RPMI7951 (cell line): ENCODE data around the gene CFAP300. TPM values are rescaled to one million over a fixed set of nuclear protein-coding genes. Genes with fewer than 3 reads are reported as not detected.

Source experiments
- DNase-seq: peaks from one replicate; pipeline ENCODE4 v3.0.0-alpha.2; 2012; ENCODE audit warnings: low read depth
- total RNA-seq: library from RNA; depleted of rRNA; stranded (reverse); fragments of >200 nt; shearing (Covaris generic); gene quantifications from 2 replicates; pipeline ENCODE4 v1.2.3, GENCODE V29; 2014

Gene CFAP300
- total RNA-seq, 1 experiment from 2014 or later = 1.6 TPM

DNA sequence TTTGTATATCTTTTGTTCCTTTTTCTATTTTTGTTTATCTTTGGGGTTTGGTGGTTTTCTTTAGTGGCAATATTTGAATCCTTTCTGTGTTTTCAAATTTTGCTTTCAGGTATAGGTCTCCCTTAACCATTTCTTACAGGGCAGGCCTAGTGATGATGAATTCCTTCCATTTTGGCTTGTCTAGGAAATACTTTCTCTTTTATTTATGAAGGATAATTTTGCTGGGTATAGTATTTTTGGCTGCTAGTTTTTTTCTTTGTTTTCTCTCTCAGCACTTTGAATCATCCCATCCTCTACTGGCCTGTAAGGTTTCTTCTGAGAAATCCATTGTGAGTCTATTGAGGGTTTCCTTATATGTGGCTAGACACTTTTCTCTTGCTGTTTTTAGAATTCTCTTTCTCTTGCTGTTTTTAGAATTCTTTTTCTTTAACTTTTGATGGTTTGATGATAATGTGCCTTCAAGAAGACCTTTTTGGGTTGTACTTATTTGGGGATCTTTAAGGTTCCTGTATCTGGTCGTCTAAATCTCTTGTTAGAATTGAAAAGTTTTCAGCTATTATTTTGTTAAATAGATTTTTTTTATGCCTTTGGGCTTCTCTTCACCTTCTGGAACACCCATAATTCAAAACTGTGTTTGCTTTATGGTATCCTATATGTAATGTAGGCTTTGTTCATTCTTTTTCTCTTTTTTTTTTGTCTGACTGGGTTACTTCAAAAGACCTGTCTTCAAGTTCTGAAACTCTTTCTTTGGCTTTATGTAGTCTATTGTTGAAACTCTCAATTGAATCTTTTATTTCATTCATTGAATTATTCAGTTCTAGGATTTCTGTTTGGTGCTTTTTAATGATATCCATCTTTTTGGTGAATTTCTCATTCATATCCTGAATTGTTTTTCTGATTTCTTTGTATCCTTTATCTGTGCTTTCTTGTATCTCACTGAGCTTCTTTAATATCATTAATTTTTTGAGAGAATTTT lies 24.5 kb downstream of the CFAP300 start:
- no peak for DNase-seq

DNA sequence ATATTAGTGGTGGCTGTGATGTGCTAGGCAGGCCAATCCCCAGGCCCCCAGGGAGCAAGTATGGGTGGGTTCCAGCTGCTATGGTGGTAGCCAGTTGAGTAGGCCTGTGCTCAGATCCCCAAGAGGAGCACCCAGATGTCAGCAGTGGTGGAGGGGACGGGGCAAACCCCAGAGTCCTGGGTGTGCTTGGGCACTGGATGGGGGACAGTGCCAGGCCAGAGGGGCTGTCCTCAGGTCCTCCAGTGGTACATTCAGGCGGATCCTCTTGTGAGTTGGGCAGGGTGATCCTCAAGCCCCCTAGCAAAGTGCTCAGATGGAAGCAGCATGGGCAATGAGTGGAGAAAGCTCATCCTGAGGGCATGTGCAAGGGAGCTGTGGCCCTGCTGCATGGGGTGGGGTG lies 26.0 kb downstream of the CFAP300 start:
- DNase-seq = no peak

DNA sequence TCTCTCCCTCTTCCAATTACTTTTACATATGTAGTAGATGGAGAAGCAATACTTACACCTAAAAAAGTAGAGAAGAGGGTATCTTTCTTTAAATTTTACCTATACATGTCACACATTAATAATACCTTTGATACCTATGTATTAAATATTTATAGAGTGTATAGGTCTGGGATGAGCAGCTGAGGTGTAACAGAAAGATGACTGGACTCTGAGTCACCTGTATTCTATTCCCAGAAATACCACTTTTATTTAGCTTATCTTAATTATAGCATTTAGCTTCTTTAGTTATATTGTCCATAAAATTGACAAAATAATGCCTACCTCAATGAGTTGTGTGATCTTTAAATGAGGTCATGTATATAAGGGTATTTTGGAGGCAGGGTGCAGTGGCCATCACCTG lies 32.4 kb downstream of the CFAP300 start:
- no peak for DNase-seq

GRCh38 chr11:102081313-102081712 lies 34.1 kb downstream of the CFAP300 start:
- no peak for DNase-seq

DNA sequence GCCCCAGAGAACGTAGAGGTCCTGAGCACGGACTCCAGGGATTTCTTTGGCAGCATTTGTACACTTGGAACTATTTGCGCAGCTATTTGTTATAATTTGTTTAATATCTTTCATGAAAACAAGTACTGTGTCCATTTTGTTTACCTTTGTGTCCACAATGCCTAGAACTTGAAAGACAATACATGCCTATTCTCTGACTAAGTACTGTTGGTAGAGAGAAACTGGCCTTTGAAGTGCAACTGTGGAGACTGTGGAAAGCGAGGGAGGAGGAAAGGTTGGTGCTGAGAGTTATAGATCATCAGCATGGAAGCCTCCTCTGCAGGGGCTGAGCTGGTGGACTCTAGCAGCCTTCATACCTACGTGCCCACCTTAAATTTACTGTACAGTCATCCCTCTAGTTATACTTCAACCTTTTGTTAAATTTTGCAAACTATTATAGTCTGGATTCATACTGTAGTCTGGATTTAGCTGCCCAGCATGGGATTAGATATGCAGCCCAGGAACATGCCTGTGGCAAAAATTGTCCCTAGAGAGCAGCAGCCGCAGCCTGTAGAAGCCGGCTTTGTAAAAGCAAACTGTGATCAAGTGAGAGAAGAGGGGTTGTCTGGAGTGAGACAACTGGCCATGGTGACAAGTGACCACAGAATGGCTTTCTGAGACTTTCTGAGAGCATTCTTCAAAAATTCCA lies 38.8 kb downstream of the CFAP300 start:
- no peak for DNase-seq

- no peak for DNase-seq
Measured at GRCh38 chr11:102097186-102097585, 49.9 kb downstream of the CFAP300 start.

- no peak for DNase-seq
Measured at GRCh38 chr11:102099755-102100154, 52.5 kb downstream of the CFAP300 start.

GRCh38 chr11:102108734-102109440 lies 61.6 kb downstream of the CFAP300 start:
- no peak for DNase-seq

DNA sequence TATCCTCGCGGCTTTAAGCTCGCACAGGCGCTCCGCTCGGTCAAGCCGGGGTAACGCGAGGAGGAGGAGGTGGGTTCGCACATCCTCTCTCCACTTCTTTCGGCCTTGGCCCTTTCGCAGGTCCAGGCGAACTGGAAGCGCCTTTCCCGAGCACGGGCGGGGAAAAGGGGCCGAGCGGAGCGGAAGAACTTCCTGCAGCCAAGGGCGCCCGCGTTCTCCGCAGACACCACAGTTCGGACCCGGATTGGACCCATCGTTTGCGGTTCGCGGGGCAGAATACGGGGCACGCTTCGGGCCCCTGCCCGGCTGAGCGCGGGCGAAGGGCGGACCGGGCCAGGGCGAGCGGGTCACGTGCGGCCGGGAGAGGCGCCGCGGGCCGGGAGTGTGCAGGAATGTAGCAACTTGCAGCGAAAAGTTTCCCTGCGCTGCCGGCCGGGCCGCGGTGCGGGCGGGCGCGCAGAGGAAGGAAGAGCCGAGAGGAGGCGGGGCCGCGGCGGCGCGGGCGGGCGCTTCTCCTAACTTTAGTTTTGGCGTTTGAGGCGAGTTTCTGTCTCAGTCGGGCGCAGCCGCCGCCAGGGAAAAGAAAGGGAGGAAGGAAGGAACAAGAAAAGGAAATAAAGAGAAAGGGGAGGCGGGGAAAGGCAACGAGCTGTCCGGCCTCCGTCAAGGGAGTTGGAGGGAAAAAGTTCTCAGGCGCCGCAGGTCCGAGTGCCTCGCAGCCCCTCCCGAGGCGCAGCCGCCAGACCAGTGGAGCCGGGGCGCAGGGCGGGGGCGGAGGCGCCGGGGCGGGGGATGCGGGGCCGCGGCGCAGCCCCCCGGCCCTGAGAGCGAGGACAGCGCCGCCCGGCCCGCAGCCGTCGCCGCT lies 62.9 kb downstream of the CFAP300 start, which contains the start of gene YAP1:
TSS of gene YAP1 (plus strand) at position 552 of the 865 bp plus-strand sequence. CDS start 402 bp downstream, outside the sequence.
- DNase-seq = peak; percentile 96

- no peak for DNase-seq
Measured at GRCh38 chr11:102110761-102111010, 63.4 kb downstream of the CFAP300 start.

GRCh38 chr11:102111011-102111786 lies 64.0 kb downstream of the CFAP300 start:
- peak; percentile 74 for DNase-seq

- peak; percentile 94 for DNase-seq
Measured at GRCh38 chr11:102111787-102112508, 64.7 kb downstream of the CFAP300 start.

- peak; percentile 16 for DNase-seq
Measured at GRCh38 chr11:102112509-102112821, 65.2 kb downstream of the CFAP300 start.

DNA sequence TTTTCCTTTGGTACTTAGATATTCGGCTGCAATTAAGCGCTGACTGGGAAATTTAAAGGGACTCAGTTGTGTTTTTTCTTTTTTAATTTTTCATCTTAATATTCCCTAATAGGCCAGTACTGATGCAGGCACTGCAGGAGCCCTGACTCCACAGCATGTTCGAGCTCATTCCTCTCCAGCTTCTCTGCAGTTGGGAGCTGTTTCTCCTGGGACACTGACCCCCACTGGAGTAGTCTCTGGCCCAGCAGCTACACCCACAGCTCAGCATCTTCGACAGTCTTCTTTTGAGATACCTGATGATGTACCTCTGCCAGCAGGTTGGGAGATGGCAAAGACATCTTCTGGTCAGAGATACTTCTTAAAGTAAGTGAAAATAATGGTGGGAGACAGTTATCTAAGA lies 66.8 kb downstream of the CFAP300 start:
- no peak for DNase-seq

- DNase-seq = peak; percentile 46
Measured at GRCh38 chr11:102115557-102115956, 68.3 kb downstream of the CFAP300 start.

GRCh38 chr11:102116453-102117205 lies 69.4 kb downstream of the CFAP300 start:
- DNase-seq = no peak

- DNase-seq = no peak
Measured at GRCh38 chr11:102117472-102118113, 70.4 kb downstream of the CFAP300 start.

DNA sequence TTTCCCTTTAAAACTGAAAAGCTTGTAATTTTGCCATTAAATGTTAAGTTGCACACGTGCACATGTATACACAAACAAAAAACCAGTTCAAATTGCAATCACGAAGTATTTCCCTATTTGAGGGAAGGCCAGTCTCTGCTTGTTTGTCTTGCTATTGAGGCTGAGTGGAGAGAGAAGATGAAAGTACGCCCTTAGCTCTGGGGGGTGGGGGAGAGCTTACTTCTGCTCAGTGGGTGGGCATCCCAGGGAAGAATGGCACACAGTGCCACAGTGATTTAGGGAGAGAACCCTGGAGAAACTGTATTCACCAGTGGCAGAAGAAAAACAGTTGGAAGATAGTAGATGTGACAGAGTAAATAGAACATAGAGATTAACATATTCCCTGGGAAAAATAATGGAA lies 71.7 kb downstream of the CFAP300 start:
- no peak for DNase-seq

DNA sequence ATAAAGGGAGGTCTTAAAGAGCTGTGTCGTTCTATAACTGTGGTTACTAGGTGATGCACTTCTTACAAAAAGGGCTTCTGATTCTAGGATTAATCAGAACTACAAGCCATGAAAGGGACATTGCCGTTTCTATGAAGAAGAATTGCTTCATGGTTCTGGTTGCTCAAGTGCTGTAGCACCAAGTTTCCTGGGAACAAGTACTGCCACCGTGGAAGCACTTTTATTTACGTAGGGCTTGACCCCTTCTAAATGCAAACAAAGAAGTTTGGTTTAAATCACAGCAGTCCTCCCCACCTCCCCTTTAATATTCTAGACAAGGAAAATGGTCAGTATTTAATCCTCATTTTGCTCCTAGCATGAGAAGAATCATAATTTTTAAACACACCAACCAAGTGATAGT lies 72.8 kb downstream of the CFAP300 start:
- no peak for DNase-seq
